GM23248 (cell line): ENCODE data around the gene CNR2.

Experiments used
- EZH2 ChIP-seq: fragments of 200-600 bp; sonication (generic); IDR thresholded peaks from 2 replicates; pipeline ENCODE4 v1.6.1; 2018; ENCODE audit warnings: antibody characterized with exemption, mild to moderate bottlenecking; ENCODE audit not compliant: insufficient read depth, poor library complexity, severe bottlenecking
- EZH2phosphoT487 ChIP-seq: fragments of 200-600 bp; sonication (generic); IDR thresholded peaks from 2 replicates; pipeline ENCODE4 v1.6.1; 2018; ENCODE audit warnings: antibody characterized with exemption, moderate library complexity, mild to moderate bottlenecking, low read depth; ENCODE audit not compliant: insufficient read depth

GRCh38 chr1:23930861-23931490 lies 17.8 kb upstream of the CNR2 start:
- TF ChIP-seq EZH2, result no peak
- TF ChIP-seq EZH2phosphoT487, result no peak
